GM23338 (cell line): ENCODE data around the gene IRAK2. TPM values are rescaled to one million over a fixed set of nuclear protein-coding genes. Genes with fewer than 3 reads are reported as not detected.

Experiments
- ATAC-seq: fragments of 200-7000 bp; cut with Tn5 transposase; 3 replicates; pipeline ENCODE4 v1.9.1; 2020
- DNase-seq: peaks from one replicate; pipeline ENCODE4 v3.0.0-alpha.2; 2015; ENCODE audit warnings: low spot score
- H2AFZ ChIP-seq: fragments of 200-600 bp; sonication (generic); 2 replicates; pipeline ENCODE4 v1.8.0; 2016; ENCODE audit warnings: antibody characterized with exemption, mild to moderate bottlenecking, moderate library complexity
- H3F3A ChIP-seq: fragments of 200-600 bp; sonication (generic); replicated peaks from 2 replicates; pipeline ENCODE4 v1.8.0; 2017; ENCODE audit warnings: antibody characterized with exemption, mixed run types, low read depth
- H3K27ac ChIP-seq: fragments of 200-600 bp; sonication (generic); 2 replicates; pipeline ENCODE4 v1.6.1; 2016; ENCODE audit warnings: low read depth
- H3K27me3 ChIP-seq: fragments of 200-600 bp; sonication (generic); 2 replicates; pipeline ENCODE4 v1.8.0; 2016; ENCODE audit warnings: mild to moderate bottlenecking, mixed run types, moderate library complexity; ENCODE audit not compliant: insufficient read depth
- H3K36me3 ChIP-seq: fragments of 200-600 bp; sonication (generic); 2 replicates; pipeline ENCODE4 v1.8.0; 2016; ENCODE audit warnings: mild to moderate bottlenecking; ENCODE audit not compliant: insufficient read depth
- H3K4me1 ChIP-seq: fragments of 200-600 bp; sonication (generic); 2 replicates; pipeline ENCODE4 v1.8.0; 2016; ENCODE audit warnings: mild to moderate bottlenecking, moderate library complexity; ENCODE audit not compliant: insufficient read depth
- H3K4me2 ChIP-seq: fragments of 200-600 bp; sonication (generic); 2 replicates; pipeline ENCODE4 v1.7.1; 2017; ENCODE audit warnings: mixed run types
- H3K4me3 ChIP-seq: fragments of 200-600 bp; sonication (generic); 2 replicates; pipeline ENCODE4 v1.6.1; 2016; ENCODE audit warnings: mixed run types
- H3K79me2 ChIP-seq: fragments of 200-600 bp; sonication (generic); replicated peaks from 2 replicates; pipeline ENCODE4 v1.8.0; 2017; ENCODE audit warnings: mild to moderate bottlenecking; ENCODE audit not compliant: insufficient read depth
- H3K9me2 ChIP-seq: fragments of 200-600 bp; sonication (generic); 2 replicates; pipeline ENCODE4 v1.8.0; 2017; ENCODE audit not compliant: insufficient read depth
- H4K20me1 ChIP-seq: fragments of 200-600 bp; sonication (generic); replicated peaks from 2 replicates; pipeline ENCODE4 v1.8.0; 2017; ENCODE audit warnings: mild to moderate bottlenecking; ENCODE audit not compliant: insufficient read depth
- H3K27ac Mint-ChIP-seq: 2 replicates; pipeline ENCODE4 v1.8.0; 2020; ENCODE audit warnings: inconsistent platforms, mild to moderate bottlenecking, moderate library complexity, mixed read lengths
- H3K27me3 Mint-ChIP-seq: 3 replicates; pipeline ENCODE4 v1.8.0; 2022; ENCODE audit warnings: low read depth, mild to moderate bottlenecking, moderate library complexity, mixed read lengths, inconsistent platforms; ENCODE audit not compliant: insufficient read depth, poor library complexity
- H3K36me3 Mint-ChIP-seq: 3 replicates; pipeline ENCODE4 v1.8.0; 2021; ENCODE audit warnings: low read depth, mild to moderate bottlenecking, inconsistent platforms, moderate library complexity, mixed read lengths
- H3K4me1 Mint-ChIP-seq: 3 replicates; pipeline ENCODE4 v1.8.0; 2020; ENCODE audit warnings: mild to moderate bottlenecking, inconsistent platforms, mixed read lengths
- H3K4me3 Mint-ChIP-seq: 3 replicates; pipeline ENCODE4 v1.8.0; 2021; ENCODE audit warnings: moderate library complexity, mild to moderate bottlenecking, inconsistent platforms, mixed read lengths
- H3K9me3 Mint-ChIP-seq: 3 replicates; pipeline ENCODE4 v1.8.0; 2020; ENCODE audit warnings: moderate library complexity, mild to moderate bottlenecking, inconsistent platforms, mixed read lengths
- CREB1 ChIP-seq: fragments of 250-450 bp; sonication (Bioruptor Pico); IDR thresholded peaks from 2 replicates; pipeline ENCODE4 v1.5.0; 2020; ENCODE audit warnings: low read depth, mild to moderate bottlenecking, moderate library complexity
- ETS1 ChIP-seq: IDR thresholded peaks from 2 replicates; pipeline ENCODE4 v1.6.1; 2016; ENCODE audit warnings: antibody characterized with exemption
- EZH2 ChIP-seq: fragments of 200-600 bp; sonication (generic); IDR thresholded peaks from one replicate; pipeline ENCODE4 v1.8.0; 2017; ENCODE audit warnings: antibody characterized with exemption, mild to moderate bottlenecking, low read depth; ENCODE audit not compliant: unreplicated experiment
- EZH2phosphoT487 ChIP-seq: fragments of 200-600 bp; sonication (generic); IDR thresholded peaks from one replicate; pipeline ENCODE4 v1.8.1; 2018; ENCODE audit warnings: antibody characterized with exemption; ENCODE audit not compliant: unreplicated experiment
- JUNB ChIP-seq: IDR thresholded peaks from one replicate; pipeline ENCODE4 v1.6.1; 2016; ENCODE audit warnings: antibody characterized with exemption; ENCODE audit not compliant: unreplicated experiment
- NANOG ChIP-seq: IDR thresholded peaks from 2 replicates; pipeline ENCODE4 v1.6.1; 2016; ENCODE audit warnings: antibody characterized with exemption, borderline replicate concordance
- POLR2AphosphoS5 ChIP-seq: IDR thresholded peaks from 2 replicates; pipeline ENCODE4 v1.6.1; 2016; ENCODE audit warnings: antibody characterized with exemption, low read depth
- REST ChIP-seq: IDR thresholded peaks from one replicate; pipeline ENCODE4 v1.6.1; 2018; ENCODE audit warnings: antibody characterized with exemption; ENCODE audit not compliant: unreplicated experiment
- STAT1 ChIP-seq: IDR thresholded peaks from one replicate; pipeline ENCODE4 v1.6.1; 2016; ENCODE audit warnings: antibody characterized with exemption; ENCODE audit not compliant: unreplicated experiment
- ZNF114 ChIP-seq: fragments of 250-450 bp; sonication (Bioruptor Pico); IDR thresholded peaks from 2 replicates; pipeline ENCODE4 v1.5.0; 2020; ENCODE audit warnings: mild to moderate bottlenecking, moderate library complexity
- ZNF331 ChIP-seq: fragments of 250-450 bp; sonication (Bioruptor Pico); IDR thresholded peaks from 2 replicates; pipeline ENCODE4 v1.5.0; 2020; ENCODE audit warnings: low read depth, mild to moderate bottlenecking, moderate library complexity
- polyA plus RNA-seq: library from polyadenylated mRNA; unstranded; fragments of >200 nt; fragmentation: Nextera tagmentation; extraction: Ambion mirVana; gene quantifications from 2 replicates; pipeline ENCODE4 v1.2.1, GENCODE V29; 2016
- total RNA-seq: library from RNA; depleted of rRNA; stranded (reverse); fragments of >200 nt; shearing (Covaris generic); gene quantifications from 2 replicates; pipeline ENCODE4 v1.2.3, GENCODE V29; 2014
- TF ChIP-seq, protein P1 (sequence below): fragments of 250-450 bp; sonication (Bioruptor Pico); IDR thresholded peaks from 2 replicates; pipeline ENCODE4 v1.5.0; 2020; ENCODE audit warnings: mild to moderate bottlenecking, moderate library complexity
- TF ChIP-seq, protein P2 (sequence below), 2 experiments: fragments of 200-600 bp in 1 of 2; sonication (generic) in 1 of 2; conservative IDR thresholded peaks; 2 replicates each; pipeline versions ENCODE4 v1.5.1 to v1.6.1; 2016 to 2017; ENCODE audit warnings: antibody characterized with exemption in 2 of 2, low read depth in 2 of 2, mild to moderate bottlenecking in 2 of 2, moderate library complexity in 1 of 2

IRAK2 gene
- total and polyA plus RNA-seq, 2 experiments from 2014 or later, result 0.37 to 1.4 TPM

- Histone ChIP-seq H3K4me1 (0 out of 2 replicates have a peak, but pooled peaks cover 7% of the 10 kb centered on the region), H3K79me2 (no peaks in the 10 kb centered on the region), H3K4me2 (no peak overlapping the region), H3K27me3 (no peaks in the 10 kb centered on the region), H3K27ac (no peak overlapping the region), H3K4me3 (no peak overlapping the region), H3K36me3 (no peaks in the 10 kb centered on the region), H3K9me2 (no peaks in the 10 kb centered on the region), H2AFZ (no peak overlapping the region), H4K20me1 (no peaks in the 10 kb centered on the region; the same call in 1 of the 2 replicates), H3F3A (no peaks in the 10 kb centered on the region)
- Mint-ChIP-seq H3K4me3 (no peak overlapping the region), H3K27ac (no peak overlapping the region), H3K27me3 (peaks cover 2% of the 10 kb centered on the region), H3K4me1 (peaks cover 10% of the 10 kb centered on the region; the same call in 2 of the 3 replicates), H3K36me3 (no peaks in the 10 kb centered on the region; the same call in 2 of the 3 replicates), H3K9me3 (no peaks in the 10 kb centered on the region)
- ATAC-seq (peak; percentile 40), DNase-seq (no peak)
- TF ChIP-seq POLR2AphosphoS5 (no peak), ZNF114 (CRISPR knock-in tag) (no peak), JUNB (no peak), CREB1 (CRISPR knock-in tag) (no peak), EZH2phosphoT487 (no peak), EZH2 (no peak), ZNF331 (no peak), NANOG (no peak), REST (no peak), STAT1 (no peak), ETS1 (no peak)
- TF ChIP-seq, protein P1, sequence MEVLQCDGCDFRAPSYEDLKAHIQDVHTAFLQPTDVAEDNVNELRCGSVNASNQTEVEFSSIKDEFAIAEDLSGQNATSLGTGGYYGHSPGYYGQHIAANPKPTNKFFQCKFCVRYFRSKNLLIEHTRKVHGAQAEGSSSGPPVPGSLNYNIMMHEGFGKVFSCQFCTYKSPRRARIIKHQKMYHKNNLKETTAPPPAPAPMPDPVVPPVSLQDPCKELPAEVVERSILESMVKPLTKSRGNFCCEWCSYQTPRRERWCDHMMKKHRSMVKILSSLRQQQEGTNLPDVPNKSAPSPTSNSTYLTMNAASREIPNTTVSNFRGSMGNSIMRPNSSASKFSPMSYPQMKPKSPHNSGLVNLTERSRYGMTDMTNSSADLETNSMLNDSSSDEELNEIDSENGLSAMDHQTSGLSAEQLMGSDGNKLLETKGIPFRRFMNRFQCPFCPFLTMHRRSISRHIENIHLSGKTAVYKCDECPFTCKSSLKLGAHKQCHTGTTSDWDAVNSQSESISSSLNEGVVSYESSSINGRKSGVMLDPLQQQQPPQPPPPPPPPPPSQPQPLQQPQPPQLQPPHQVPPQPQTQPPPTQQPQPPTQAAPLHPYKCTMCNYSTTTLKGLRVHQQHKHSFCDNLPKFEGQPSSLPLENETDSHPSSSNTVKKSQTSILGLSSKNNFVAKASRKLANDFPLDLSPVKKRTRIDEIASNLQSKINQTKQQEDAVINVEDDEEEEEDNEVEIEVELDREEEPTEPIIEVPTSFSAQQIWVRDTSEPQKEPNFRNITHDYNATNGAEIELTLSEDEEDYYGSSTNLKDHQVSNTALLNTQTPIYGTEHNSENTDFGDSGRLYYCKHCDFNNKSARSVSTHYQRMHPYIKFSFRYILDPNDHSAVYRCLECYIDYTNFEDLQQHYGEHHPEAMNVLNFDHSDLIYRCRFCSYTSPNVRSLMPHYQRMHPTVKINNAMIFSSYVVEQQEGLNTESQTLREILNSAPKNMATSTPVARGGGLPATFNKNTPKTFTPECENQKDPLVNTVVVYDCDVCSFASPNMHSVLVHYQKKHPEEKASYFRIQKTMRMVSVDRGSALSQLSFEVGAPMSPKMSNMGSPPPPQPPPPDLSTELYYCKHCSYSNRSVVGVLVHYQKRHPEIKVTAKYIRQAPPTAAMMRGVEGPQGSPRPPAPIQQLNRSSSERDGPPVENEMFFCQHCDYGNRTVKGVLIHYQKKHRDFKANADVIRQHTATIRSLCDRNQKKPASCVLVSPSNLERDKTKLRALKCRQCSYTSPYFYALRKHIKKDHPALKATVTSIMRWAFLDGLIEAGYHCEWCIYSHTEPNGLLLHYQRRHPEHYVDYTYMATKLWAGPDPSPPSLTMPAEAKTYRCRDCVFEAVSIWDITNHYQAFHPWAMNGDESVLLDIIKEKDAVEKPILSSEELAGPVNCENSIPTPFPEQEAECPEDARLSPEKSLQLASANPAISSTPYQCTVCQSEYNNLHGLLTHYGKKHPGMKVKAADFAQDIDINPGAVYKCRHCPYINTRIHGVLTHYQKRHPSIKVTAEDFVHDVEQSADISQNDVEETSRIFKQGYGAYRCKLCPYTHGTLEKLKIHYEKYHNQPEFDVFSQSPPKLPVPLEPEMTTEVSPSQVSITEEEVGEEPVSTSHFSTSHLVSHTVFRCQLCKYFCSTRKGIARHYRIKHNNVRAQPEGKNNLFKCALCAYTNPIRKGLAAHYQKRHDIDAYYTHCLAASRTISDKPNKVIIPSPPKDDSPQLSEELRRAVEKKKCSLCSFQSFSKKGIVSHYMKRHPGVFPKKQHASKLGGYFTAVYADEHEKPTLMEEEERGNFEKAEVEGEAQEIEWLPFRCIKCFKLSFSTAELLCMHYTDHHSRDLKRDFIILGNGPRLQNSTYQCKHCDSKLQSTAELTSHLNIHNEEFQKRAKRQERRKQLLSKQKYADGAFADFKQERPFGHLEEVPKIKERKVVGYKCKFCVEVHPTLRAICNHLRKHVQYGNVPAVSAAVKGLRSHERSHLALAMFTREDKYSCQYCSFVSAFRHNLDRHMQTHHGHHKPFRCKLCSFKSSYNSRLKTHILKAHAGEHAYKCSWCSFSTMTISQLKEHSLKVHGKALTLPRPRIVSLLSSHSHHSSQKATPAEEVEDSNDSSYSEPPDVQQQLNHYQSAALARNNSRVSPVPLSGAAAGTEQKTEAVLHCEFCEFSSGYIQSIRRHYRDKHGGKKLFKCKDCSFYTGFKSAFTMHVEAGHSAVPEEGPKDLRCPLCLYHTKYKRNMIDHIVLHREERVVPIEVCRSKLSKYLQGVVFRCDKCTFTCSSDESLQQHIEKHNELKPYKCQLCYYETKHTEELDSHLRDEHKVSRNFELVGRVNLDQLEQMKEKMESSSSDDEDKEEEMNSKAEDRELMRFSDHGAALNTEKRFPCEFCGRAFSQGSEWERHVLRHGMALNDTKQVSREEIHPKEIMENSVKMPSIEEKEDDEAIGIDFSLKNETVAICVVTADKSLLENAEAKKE (CRISPR knock-in tag), result no peak
- TF ChIP-seq, protein P2, sequence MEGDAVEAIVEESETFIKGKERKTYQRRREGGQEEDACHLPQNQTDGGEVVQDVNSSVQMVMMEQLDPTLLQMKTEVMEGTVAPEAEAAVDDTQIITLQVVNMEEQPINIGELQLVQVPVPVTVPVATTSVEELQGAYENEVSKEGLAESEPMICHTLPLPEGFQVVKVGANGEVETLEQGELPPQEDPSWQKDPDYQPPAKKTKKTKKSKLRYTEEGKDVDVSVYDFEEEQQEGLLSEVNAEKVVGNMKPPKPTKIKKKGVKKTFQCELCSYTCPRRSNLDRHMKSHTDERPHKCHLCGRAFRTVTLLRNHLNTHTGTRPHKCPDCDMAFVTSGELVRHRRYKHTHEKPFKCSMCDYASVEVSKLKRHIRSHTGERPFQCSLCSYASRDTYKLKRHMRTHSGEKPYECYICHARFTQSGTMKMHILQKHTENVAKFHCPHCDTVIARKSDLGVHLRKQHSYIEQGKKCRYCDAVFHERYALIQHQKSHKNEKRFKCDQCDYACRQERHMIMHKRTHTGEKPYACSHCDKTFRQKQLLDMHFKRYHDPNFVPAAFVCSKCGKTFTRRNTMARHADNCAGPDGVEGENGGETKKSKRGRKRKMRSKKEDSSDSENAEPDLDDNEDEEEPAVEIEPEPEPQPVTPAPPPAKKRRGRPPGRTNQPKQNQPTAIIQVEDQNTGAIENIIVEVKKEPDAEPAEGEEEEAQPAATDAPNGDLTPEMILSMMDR (conservative IDR thresholded peaks at IDR 0.05; ENCODE audit: low read depth in 2 of 2), result no peak
These were observed 34.3 kb downstream of the IRAK2 start for GRCh38 chr3:10198761-10199649.
